Right renal pelvis (tissue), 4 donors: ENCODE measurements around the gene GTF3C1. TPM values are rescaled to one million over a fixed set of nuclear protein-coding genes. Genes with fewer than 3 reads are reported as not detected.

Source experiments
- DNase-seq, 4 donors: peaks; one replicate each; pipeline ENCODE4 v3.0.0-alpha.2; 2013; ENCODE audit warnings: low read depth in 4 of 4, low spot score in 3 of 4, missing footprints in 1 of 4
- polyA plus RNA-seq, 4 donors: library from polyadenylated mRNA; unstranded; fragments of 120-200 nt; gene quantifications; one replicate each; pipeline ENCODE4 v1.2.1, GENCODE V29; 2013; ENCODE audit not compliant: insufficient read length in 4 of 4

GTF3C1 gene
- polyA plus RNA-seq, 4 donors, result 72.6 to 100 (median 81.6) TPM

- no peak for DNase-seq
Observed at GRCh38 chr16:27431773-27432532, 117.8 kb downstream of the GTF3C1 start.

DNA sequence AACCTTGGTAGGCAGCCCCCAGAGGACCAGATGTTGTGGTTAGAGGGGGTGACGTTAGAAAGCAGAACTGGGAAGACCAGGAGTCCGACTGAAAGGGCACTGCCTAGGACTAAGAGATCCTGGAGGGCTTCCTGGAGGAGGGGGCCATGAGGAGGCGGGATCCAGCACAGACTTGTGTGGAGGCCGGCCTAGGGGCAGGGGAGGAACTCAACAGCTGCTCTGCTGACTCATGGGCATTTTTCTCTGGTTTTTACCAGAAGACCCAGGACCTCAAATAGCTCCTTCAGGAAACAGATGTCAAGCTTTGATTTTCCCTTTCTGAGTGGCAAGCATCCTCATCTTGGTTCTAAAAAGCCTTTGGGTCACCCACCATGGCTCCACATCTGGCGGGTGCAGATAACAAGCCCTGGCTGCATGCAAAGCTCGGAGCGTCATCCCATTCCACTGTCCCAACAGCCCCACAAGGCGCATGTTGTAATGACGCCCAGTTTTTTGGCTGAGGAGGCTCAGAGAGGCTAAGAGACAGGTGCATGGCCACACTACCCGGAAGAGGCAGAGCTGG is 118.7 kb downstream of the GTF3C1 start:
- no peak for DNase-seq

- no peak for DNase-seq
Observed at GRCh38 chr16:27430512-27430911, 119.2 kb downstream of the GTF3C1 start.

GRCh38 chr16:27429981-27430441 is 119.7 kb downstream of the GTF3C1 start:
- no peak for DNase-seq

GRCh38 chr16:27429330-27429871 is 120.3 kb downstream of the GTF3C1 start:
- no peak for DNase-seq

DNA sequence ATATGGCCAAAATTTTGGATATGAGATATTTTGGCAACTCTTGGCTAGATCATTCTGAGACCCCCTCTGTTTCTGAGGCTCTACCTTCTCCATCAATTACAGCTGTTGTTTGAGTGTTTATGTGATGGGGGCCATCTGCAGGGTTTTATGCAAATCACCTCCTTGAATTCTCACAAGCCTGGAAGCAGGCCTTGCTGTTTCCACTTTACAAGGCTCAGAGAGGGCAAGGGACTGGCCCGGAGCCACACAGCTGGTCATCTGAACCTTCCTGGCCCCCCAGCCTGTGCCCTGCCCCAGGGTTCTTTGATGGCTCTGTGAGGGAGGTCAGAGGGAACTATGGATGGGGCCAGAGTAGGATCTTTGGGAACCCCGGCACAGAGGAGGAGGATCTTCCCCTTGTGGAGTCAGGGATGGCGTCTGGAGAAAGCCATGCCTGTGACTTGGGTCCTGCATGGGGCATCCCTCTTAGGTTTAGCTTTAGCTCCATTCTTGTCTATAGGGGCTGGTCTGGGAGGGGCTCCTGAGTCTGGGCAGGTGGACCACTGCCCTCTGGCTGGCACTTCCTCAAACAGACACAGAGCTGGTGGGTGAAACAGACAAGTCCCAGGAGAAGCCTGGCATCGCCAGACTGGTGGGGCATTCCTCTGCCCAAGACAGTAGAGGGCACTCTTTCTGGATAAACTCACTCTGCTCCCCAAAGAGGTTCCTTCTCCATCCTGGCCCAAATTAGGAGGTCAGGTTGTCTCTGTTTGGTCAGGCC is 121.5 kb downstream of the GTF3C1 start:
- DNase-seq, result no peak

- no peak for DNase-seq
Observed at GRCh38 chr16:27427538-27427937, 122.2 kb downstream of the GTF3C1 start.

DNA sequence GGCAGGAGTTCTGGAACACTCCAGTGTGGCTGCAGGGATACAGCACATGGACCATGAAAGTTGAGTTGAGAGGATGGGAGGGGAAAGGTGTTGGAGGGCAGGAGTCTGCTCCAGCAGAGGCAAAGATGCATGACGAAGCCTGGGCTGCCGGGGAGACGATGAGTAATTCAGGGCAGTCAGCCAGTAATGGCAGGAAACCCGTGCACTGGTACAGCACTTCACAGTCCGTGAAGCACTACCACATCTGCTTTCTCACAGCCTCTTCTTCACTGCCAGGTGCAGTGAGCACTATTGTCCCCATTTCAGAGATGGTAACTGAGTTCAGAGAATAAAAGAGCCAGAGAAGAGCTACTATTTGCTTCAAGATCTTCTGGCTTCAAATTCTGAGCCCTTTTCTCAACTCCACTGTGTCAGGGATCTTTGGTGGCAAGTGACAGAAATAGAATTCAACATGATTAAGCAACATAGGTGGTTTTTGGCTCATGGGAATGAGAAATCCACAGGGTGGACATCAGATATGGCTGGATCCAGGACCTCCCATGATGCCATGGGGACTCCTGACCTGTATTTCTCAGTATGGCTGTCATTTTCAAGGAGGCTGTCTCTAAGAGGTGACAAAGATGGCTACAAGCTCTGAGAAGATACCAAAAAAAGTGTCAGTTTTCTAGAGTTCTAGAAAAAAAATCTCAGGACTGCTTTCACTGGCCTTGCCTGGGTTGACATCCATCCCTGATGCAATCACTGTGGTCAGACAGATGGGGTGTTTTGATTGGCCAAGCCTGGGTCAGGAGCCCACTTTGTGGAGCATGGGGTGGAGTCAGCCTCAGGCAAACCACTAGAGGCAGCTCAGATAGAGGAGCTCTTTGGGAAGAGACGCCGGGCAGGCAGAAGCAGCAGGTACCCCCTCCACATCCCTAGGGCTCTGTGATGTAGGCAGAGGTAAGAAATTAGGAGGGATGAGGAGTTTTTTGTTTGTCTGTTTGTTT is 123.0 kb downstream of the GTF3C1 start:
- DNase-seq, result no peak

GRCh38 chr16:27425961-27426360 is 123.8 kb downstream of the GTF3C1 start:
- no peak for DNase-seq

DNA sequence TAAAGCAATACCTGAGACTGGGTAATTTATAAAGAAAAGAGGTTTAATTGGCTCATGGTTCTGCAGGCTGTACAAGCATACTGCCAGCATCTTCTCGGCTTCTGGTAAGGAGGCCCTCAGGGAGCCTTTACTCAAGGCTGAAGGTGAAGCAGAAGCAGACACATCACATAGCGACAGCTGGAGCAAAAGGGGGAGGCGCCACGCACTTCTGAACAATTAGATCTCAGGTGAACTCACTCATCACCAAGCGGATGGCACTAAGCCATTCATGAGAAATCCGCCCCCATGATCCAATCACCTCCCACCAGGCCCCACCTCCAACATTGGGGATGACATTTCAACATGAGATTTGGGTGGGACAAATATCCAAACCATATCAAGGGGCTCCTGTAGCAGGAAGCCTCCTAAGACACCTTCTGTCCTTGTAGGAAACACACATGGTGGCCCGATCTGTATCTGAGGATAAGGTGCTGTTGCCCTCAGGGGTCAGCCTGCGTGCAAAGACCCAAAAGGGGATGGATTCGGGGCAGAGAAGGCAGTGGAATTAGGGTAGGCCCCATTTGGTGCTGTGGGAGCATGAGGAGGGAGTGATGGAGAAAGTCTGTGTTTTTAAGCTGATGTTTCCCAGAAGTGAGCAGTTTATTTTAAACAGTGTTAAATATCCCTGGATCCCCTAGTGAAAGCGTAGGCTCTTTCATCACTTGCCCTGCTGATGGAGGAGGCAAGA is 124.8 kb downstream of the GTF3C1 start:
- DNase-seq, result no peak

DNA sequence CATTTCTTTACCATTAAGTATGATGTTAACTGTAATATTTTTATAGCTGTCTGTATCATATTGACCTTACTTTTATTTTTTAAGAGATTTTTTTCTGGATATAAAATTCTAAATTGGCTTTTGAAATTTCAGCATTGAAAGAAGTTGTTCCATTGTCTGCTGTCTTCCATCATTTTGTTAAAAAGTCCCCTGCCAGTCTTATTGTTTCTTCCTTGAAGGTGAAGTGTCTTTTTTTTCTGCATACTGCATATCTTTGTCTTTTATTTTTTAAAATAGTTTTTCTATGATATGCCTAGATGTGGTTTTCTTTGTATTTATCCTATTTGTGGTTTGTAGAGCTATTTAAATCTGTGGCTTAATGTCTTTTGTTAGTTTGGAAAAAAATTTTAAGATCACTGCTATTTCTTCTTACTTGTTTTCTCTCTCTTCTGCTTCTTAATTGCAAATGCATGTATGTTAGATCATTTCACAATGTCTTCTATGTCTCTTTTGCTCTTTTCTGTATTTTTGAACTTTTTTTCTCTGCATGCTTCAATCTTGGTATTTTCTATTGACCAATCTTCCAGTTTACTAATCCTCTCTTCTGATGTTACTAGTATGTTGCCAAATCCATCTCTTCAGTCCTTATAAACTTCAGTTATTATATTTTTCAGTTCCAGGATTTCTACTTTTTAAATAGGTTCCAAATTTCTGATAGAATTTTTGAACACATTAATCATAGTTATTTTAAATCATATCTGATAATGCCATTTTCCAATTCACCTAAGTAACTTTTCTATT is 127.6 kb downstream of the GTF3C1 start:
- DNase-seq, result no peak

DNA sequence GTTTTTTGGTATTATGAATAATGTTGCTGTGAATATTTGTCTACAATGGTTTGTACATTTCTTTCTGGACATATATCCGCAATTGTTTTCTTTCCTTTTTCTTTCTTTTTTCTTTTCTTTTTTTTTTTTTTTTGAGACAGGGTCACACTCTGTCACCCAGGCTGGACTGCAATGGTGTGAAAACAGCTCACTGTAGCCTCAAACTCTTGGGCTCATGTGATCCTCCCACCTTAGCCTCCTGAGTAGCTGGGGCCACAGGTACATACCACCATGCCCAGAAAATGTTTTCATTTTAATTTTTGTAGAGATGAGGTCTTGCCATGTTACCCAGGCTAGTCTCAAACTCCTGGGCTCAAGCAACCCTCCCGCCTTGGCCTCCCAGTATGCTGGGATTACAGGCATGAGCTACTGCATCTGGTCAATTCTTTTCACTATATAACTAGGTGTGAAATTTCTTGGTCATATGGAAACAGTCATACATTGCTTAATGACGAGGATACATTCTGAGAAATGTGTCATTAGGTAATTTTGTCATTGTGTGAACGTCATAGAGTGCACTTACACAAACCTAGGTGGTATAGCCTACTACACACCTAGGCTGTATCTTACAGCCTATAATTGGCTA is 132.6 kb downstream of the GTF3C1 start:
- DNase-seq, result no peak

GRCh38 chr16:27414788-27415431 is 134.8 kb downstream of the GTF3C1 start:
- no peak for DNase-seq

- DNase-seq, result no peak
Observed at GRCh38 chr16:27413956-27414355, 135.8 kb downstream of the GTF3C1 start.

DNA sequence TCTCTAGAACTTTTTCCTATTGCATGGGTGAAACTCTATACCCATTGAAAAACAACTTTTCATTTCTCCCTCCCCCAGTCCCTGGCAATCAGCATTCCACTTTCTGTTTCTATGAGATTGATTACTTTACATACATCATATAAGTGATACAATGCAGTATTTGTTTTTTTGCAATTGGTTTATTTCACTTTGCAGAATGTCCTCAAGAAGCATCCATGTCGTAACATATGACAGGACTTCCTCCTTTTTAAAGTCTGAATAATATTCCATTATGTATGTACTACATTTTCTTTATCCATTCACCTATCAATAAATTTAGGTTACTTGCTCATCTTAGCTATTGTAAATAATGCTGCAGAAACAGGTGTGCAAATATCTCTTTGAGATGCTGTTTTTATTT is 139.0 kb downstream of the GTF3C1 start:
- DNase-seq, result no peak
